ENCODE results near the gene SDHAF1. TPM values are rescaled to one million over a fixed set of nuclear protein-coding genes. Genes with fewer than 3 reads are reported as not detected.
"Not testable (repeated sequence)": the region's sequence is repeated elsewhere in the genome, so short reads cannot be mapped to it uniquely, and the experiment has no call there.

Gene SDHAF1
- 10 to 100 TPM; 21.0 to 21.9 TPM for total RNA-seq
- polyA plus RNA-seq: 54.2 TPM

GRCh38 chr19:35995048-35995993 is at the start of gene SDHAF1:
Gene SDHAF1 (plus strand): TSS chr19:35995188. CDS start chr19:35995275, 87 bp downstream.
- H3K27me3 Mint-ChIP-seq: no peaks in the 10 kb centered on the region
- CTCF ChIA-PET: interaction anchor here (1.0 to 1.7 kb wide), 6 partner anchors 11 to 141 kb away, joined by 3 to 6 read pairs (median 4); partner anchors contain the start of gene THAP8
- H3K4me1 ChIP-seq (ENCODE audit: insufficient read depth, low read length): peaks cover 22% of the 10 kb centered on the region

GRCh38 chr19:35946203-35946602 is 48.8 kb upstream of the SDHAF1 start:
- H3K4me1 ChIP-seq (ENCODE audit: insufficient read depth, low read length): peaks cover 17% of the 10 kb centered on the region
- H3K4me3 ChIP-seq (ENCODE audit: low read length): no peak overlapping the region
- H3K27ac ChIP-seq (ENCODE audit: low read depth, low read length): no peak overlapping the region
- peak overlapping the region in 1 of 7 donors; percentile 56 for H3K4me3 Mint-ChIP-seq
- no peak for DNase-seq
- CTCF ChIA-PET: interaction anchor here (1.4 kb wide), 1 partner anchor 12 kb away, joined by 9 read pairs; no protein-coding TSS in a partner anchor
- peaks cover 0 to 2% of the 10 kb centered on the region in 2 donors for H3K27me3 Mint-ChIP-seq
- H3K9me3 ChIP-seq (ENCODE audit: low read length): no peaks in the 10 kb centered on the region
- peaks cover 0 to 2% (median 0%) of the 10 kb centered on the region in 5 donors for H3K9me3 Mint-ChIP-seq
- H3K27ac Mint-ChIP-seq: peak overlapping the region in 3 of 8 donors; percentile 29 to 92 (median 90)
- no peaks in the 10 kb centered on the region for H3K27me3 ChIP-seq (ENCODE audit: insufficient read depth, low read length, poor library complexity, severe bottlenecking)
- H3K36me3 ChIP-seq (ENCODE audit: insufficient read depth, low read length): no peaks in the 10 kb centered on the region
- H3K4me1 Mint-ChIP-seq: peaks cover 27 to 44% (median 38%) of the 10 kb centered on the region in 3 donors
- H3K36me3 Mint-ChIP-seq: peaks cover 0 to 27% (median 7%) of the 10 kb centered on the region in 3 donors
- POLR2A ChIA-PET: no interaction called here

More at GRCh38 chr19:35995048-35995993, at the start of gene SDHAF1:
- peak within 1 kb of the TSS; percentile 89 to 96 (median 93) for H3K4me3 Mint-ChIP-seq
- H3K4me1 Mint-ChIP-seq: peaks cover 34 to 46% (median 41%) of the 10 kb centered on the region in 3 donors
- H3K27me3 ChIP-seq (ENCODE audit: insufficient read depth, low read length, poor library complexity, severe bottlenecking): no peaks in the 10 kb centered on the region
- H3K9me3 Mint-ChIP-seq: peaks cover 0 to 2% (median 0%) of the 10 kb centered on the region in 5 donors
- peak within 1 kb of the TSS; percentile 87 for H3K4me3 ChIP-seq (ENCODE audit: low read length)
- peak within 1 kb of the TSS; percentile 89 to 98 (median 95) for H3K27ac Mint-ChIP-seq
- no peaks in the 10 kb centered on the region for H3K9me3 ChIP-seq (ENCODE audit: low read length)
- POLR2A ChIA-PET: interaction anchor here (1.0 to 2.6 kb wide), 3 partner anchors 19 to 120 kb away, joined by 4 to 10 read pairs (median 4); partner anchors contain the start of genes ALKBH6, POLR2I, THAP8 and WDR62
- peak; percentile 85 to 94 (median 88) for DNase-seq
- H3K36me3 ChIP-seq (ENCODE audit: insufficient read depth, low read length): no peaks in the 10 kb centered on the region
- peak within 1 kb of the TSS; percentile 72 for H3K27ac ChIP-seq (ENCODE audit: low read depth, low read length)
- peaks cover 0 to 29% (median 4%) of the 10 kb centered on the region in 3 donors for H3K36me3 Mint-ChIP-seq

- Histone ChIP-seq H3K27me3 (ENCODE audit: insufficient read depth, low read length, poor library complexity, severe bottlenecking) (no peaks in the 10 kb centered on the region), H3K4me3 (ENCODE audit: low read length) (no peak overlapping the region), H3K36me3 (ENCODE audit: insufficient read depth, low read length) (no peaks in the 10 kb centered on the region), H3K4me1 (ENCODE audit: insufficient read depth, low read length) (peaks cover 40% of the 10 kb centered on the region), H3K27ac (ENCODE audit: low read depth, low read length) (no peak overlapping the region), H3K9me3 (ENCODE audit: low read length) (no peaks in the 10 kb centered on the region)
- ChIA-PET POLR2A (interaction anchor here (0.7 kb wide), 1 partner anchor 40 kb away, joined by 3 read pairs; no protein-coding TSS in a partner anchor), CTCF (interaction anchor here (0.9 to 1.6 kb wide), 3 partner anchors 18 to 255 kb away, joined by 4 read pairs; no protein-coding TSS in a partner anchor)
- Mint-ChIP-seq H3K36me3 (peaks cover 0 to 6% (median 1%) of the 10 kb centered on the region in 3 donors), H3K27me3 (peaks cover 0 to 2% of the 10 kb centered on the region in 2 donors), H3K4me1 (peaks cover 45 to 60% (median 59%) of the 10 kb centered on the region in 3 donors), H3K4me3 (peak overlapping the region in 1 of 7 donors; percentile 20), H3K9me3 (peaks cover 0 to 2% (median 0%) of the 10 kb centered on the region in 5 donors), H3K27ac (peak overlapping the region; percentile 2 to 94 (median 72))
- no peak for DNase-seq
These were observed 45.9 kb upstream of the SDHAF1 start for GRCh38 chr19:35949131-35949530.

GRCh38 chr19:35955881-35956634 is 38.9 kb upstream of the SDHAF1 start:
- Mint-ChIP-seq H3K9me3 (no peaks in the 10 kb centered on the region), H3K4me1 (peaks cover 48 to 77% (median 58%) of the 10 kb centered on the region in 3 donors), H3K4me3 (peak overlapping the region in 4 of 7 donors; percentile 12 to 47 (median 28)), H3K27ac (peak overlapping the region; percentile 29 to 83 (median 63)), H3K36me3 (no peaks in the 10 kb centered on the region), H3K27me3 (peaks cover 0 to 2% of the 10 kb centered on the region in 2 donors)
- no peaks in the 10 kb centered on the region for H3K27me3 ChIP-seq (ENCODE audit: insufficient read depth, low read length, poor library complexity, severe bottlenecking)
- DNase-seq: no peak
- CTCF ChIA-PET: interaction anchor here (1.4 kb wide), 1 partner anchor 263 kb away, joined by 3 read pairs; no protein-coding TSS in a partner anchor
- POLR2A ChIA-PET: interaction anchor here (0.6 kb wide), 2 partner anchors 44 to 53 kb away, joined by 3 read pairs; partner anchors contain the start of gene SYNE4
- no peaks in the 10 kb centered on the region for H3K9me3 ChIP-seq (ENCODE audit: low read length)
- H3K4me3 ChIP-seq (ENCODE audit: low read length): no peak overlapping the region
- no peak overlapping the region for H3K27ac ChIP-seq (ENCODE audit: low read depth, low read length)
- H3K36me3 ChIP-seq (ENCODE audit: insufficient read depth, low read length): no peaks in the 10 kb centered on the region
- peaks cover 70% of the 10 kb centered on the region for H3K4me1 ChIP-seq (ENCODE audit: insufficient read depth, low read length)

- CTCF ChIA-PET: interaction anchor here (1.4 to 1.9 kb wide), 3 partner anchors 11 to 265 kb away, joined by 3 to 11 read pairs (median 5); no protein-coding TSS in a partner anchor
- not testable (repeated sequence) for H3K36me3 ChIP-seq (ENCODE audit: insufficient read depth, low read length); H3K9me3 Mint-ChIP-seq; H3K4me3 ChIP-seq (ENCODE audit: low read length); H3K9me3 ChIP-seq (ENCODE audit: low read length); H3K27me3 Mint-ChIP-seq; DNase-seq; H3K27ac ChIP-seq (ENCODE audit: low read depth, low read length); H3K36me3 Mint-ChIP-seq; H3K27me3 ChIP-seq (ENCODE audit: insufficient read depth, low read length, poor library complexity, severe bottlenecking)
- POLR2A ChIA-PET: interaction anchor here (1.5 kb wide), 1 partner anchor 26 kb away, joined by 3 read pairs; no protein-coding TSS in a partner anchor
- Mint-ChIP-seq H3K4me1 (peaks cover 41 to 71% (median 50%) of the 10 kb centered on the region in 3 donors), H3K4me3 (peak overlapping the region in 2 of 7 donors; percentile 23 to 32), H3K27ac (peak overlapping the region in 7 of 8 donors; percentile 31 to 88 (median 86))
- H3K4me1 ChIP-seq (ENCODE audit: insufficient read depth, low read length): peaks cover 64% of the 10 kb centered on the region
These were observed 37.6 kb upstream of the SDHAF1 start for GRCh38 chr19:35957411-35957810.

GRCh38 chr19:35958660-35959039 is 36.3 kb upstream of the SDHAF1 start:
- no peaks in the 10 kb centered on the region for H3K9me3 Mint-ChIP-seq
- POLR2A ChIA-PET: interaction anchor here (0.6 to 1.5 kb wide), 3 partner anchors 28 to 201 kb away, joined by 3 to 4 read pairs (median 4); partner anchors contain the start of gene ALKBH6
- no peak overlapping the region for H3K27ac ChIP-seq (ENCODE audit: low read depth, low read length)

More at GRCh38 chr19:35958660-35959039, 36.3 kb upstream of the SDHAF1 start:
- H3K27me3 ChIP-seq (ENCODE audit: insufficient read depth, low read length, poor library complexity, severe bottlenecking): no peaks in the 10 kb centered on the region
- DNase-seq: no peak
- peak overlapping the region; percentile 36 for H3K4me3 ChIP-seq (ENCODE audit: low read length)
- peak overlapping the region in 4 of 8 donors; percentile 33 to 81 (median 54) for H3K27ac Mint-ChIP-seq
- peaks cover 0 to 4% of the 10 kb centered on the region in 2 donors for H3K27me3 Mint-ChIP-seq
- CTCF ChIA-PET: interaction anchor here (0.7 to 1.9 kb wide), 23 partner anchors 9 to 170 kb away, joined by 3 to 13 read pairs (median 4); partner anchors contain the start of genes ALKBH6, POLR2I, SDHAF1 and SYNE4
- no peaks in the 10 kb centered on the region for H3K36me3 ChIP-seq (ENCODE audit: insufficient read depth, low read length)
- H3K36me3 Mint-ChIP-seq: no peaks in the 10 kb centered on the region
- no peaks in the 10 kb centered on the region for H3K9me3 ChIP-seq (ENCODE audit: low read length)
- H3K4me1 Mint-ChIP-seq: peaks cover 33 to 59% (median 42%) of the 10 kb centered on the region in 3 donors
- H3K4me1 ChIP-seq (ENCODE audit: insufficient read depth, low read length): peaks cover 51% of the 10 kb centered on the region
- peak overlapping the region in 6 of 7 donors; percentile 70 to 81 (median 76) for H3K4me3 Mint-ChIP-seq

Data from CD8-positive, alpha-beta memory T cell (primary cell).